ENCODE measurements around the gene AMIGO3.

The AMIGO3 gene

DNA sequence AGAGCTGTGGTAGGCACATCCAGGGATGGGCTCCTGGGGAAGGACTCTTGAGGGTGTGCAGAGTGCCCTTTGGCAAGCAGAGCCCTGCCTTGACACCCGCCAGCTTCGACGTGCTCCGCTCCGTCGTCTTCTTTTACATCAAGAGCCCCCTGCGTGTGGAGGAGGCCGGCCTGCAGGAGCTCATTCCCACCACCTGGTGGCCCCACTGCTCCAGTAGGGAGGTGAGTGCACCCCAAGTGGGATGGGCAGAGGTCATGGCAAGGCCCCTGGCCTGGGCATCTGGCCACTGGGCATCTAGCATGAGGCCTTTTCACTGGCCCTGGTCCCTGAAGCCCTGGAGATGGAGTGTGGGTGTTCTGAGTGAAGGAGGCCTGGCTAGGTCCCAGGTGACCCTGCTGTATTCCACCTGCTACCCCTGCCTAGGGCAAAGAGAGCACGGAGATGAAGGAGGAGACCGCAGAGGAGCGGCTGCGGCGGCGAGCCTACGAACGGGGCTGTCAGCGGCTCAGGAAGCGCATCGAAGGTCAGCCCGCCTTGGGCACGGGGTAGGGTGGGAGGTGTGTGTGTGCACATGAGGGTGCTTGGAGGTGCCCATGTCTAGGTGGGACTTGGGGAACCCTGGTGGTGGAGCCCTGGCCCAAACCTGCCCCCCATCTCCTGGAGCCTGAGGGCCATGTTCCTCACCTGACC lies 18.0 kb downstream of the AMIGO3 start:
- Histone ChIP-seq H3K9ac (ENCODE audit: low read length) (no peak overlapping the region), H3K9me2 (replicated peaks; ENCODE audit: insufficient read depth, low read length) (no peaks in the 10 kb centered on the region), H3K4me3 (ENCODE audit: insufficient read depth, low read length, poor library complexity, severe bottlenecking) (no peak overlapping the region), H3K36me3 (ENCODE audit: low read length) (no peaks in the 10 kb centered on the region), H4K20me1 (ENCODE audit: low read depth, low read length) (no peaks in the 10 kb centered on the region), H3F3A (ENCODE audit: insufficient read depth) (no peaks in the 10 kb centered on the region), H3K27me3 (ENCODE audit: low read length) (no peaks in the 10 kb centered on the region), H3K4me2 (ENCODE audit: low read depth, low read length, poor library complexity, severe bottlenecking) (no peak overlapping the region), H3K9me3 (ENCODE audit: insufficient read depth, low read length) (no peaks in the 10 kb centered on the region), H3K79me2 (ENCODE audit: insufficient read depth, low read length) (no peaks in the 10 kb centered on the region), H3K27ac (ENCODE audit: low read depth, low read length) (no peak overlapping the region), H2AFZ (ENCODE audit: low read depth, low read length, severe bottlenecking) (no peak overlapping the region)
- TF ChIP-seq CTCF (IDR thresholded peaks at IDR 0.05; ENCODE audit: insufficient read depth, low read length, poor library complexity, severe bottlenecking) (peak; percentile 12), EZH2phosphoT487 (conservative IDR thresholded peaks at IDR 0.05; ENCODE audit: low read length) (no peak)

- no peaks in the 10 kb centered on the region for H4K20me1 ChIP-seq (ENCODE audit: low read depth, low read length)
- no peaks in the 10 kb centered on the region for H3K36me3 ChIP-seq (ENCODE audit: low read length)
- no peaks in the 10 kb centered on the region for H3K79me2 ChIP-seq (ENCODE audit: insufficient read depth, low read length)
- H3K27ac ChIP-seq (ENCODE audit: low read depth, low read length): no peak overlapping the region
- no peaks in the 10 kb centered on the region for H3K9me2 ChIP-seq (replicated peaks; ENCODE audit: insufficient read depth, low read length)
- no peak overlapping the region for H3K4me3 ChIP-seq (ENCODE audit: insufficient read depth, low read length, poor library complexity, severe bottlenecking)
- H3K9me3 ChIP-seq (ENCODE audit: insufficient read depth, low read length): no peaks in the 10 kb centered on the region
- no peak overlapping the region for H3K9ac ChIP-seq (ENCODE audit: low read length)
- no peak for TF ChIP-seq CTCF (IDR thresholded peaks at IDR 0.05; ENCODE audit: insufficient read depth, low read length, poor library complexity, severe bottlenecking)
- no peak for TF ChIP-seq EZH2phosphoT487 (conservative IDR thresholded peaks at IDR 0.05; ENCODE audit: low read length)
- no peak overlapping the region for H3K4me2 ChIP-seq (ENCODE audit: low read depth, low read length, poor library complexity, severe bottlenecking)
- no peaks in the 10 kb centered on the region for H3K27me3 ChIP-seq (ENCODE audit: low read length)
- no peak overlapping the region for H2AFZ ChIP-seq (ENCODE audit: low read depth, low read length, severe bottlenecking)
- no peaks in the 10 kb centered on the region for H3F3A ChIP-seq (ENCODE audit: insufficient read depth)
Measured at GRCh38 chr3:49700453-49701128, 18.9 kb downstream of the AMIGO3 start.

DNA sequence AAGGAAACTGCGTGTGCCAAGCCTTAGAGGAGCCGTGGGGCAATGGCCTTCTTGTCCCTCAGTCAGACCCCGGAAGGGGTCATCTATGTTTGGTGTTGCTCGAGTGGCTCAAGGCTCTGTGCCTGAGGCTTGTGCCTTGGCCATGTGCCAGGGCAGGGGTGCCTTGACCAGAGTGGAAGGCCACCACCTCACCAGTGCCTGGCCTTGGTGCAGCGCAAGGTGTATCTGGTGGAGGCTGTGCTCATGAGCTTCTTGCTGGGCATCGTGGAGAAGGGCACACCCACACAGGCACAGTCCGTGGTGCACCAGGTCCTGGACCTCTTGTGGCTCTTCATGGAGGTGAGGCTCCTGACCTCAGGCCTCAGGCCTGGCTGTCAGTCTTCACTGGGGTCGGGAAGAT lies 19.5 kb downstream of the AMIGO3 start:
- Histone ChIP-seq H4K20me1 (ENCODE audit: low read depth, low read length) (no peaks in the 10 kb centered on the region), H3F3A (ENCODE audit: insufficient read depth) (no peaks in the 10 kb centered on the region), H3K9ac (ENCODE audit: low read length) (no peak overlapping the region), H3K27me3 (ENCODE audit: low read length) (no peaks in the 10 kb centered on the region), H3K4me3 (ENCODE audit: insufficient read depth, low read length, poor library complexity, severe bottlenecking) (no peak overlapping the region), H3K9me2 (replicated peaks; ENCODE audit: insufficient read depth, low read length) (no peaks in the 10 kb centered on the region), H3K79me2 (ENCODE audit: insufficient read depth, low read length) (no peaks in the 10 kb centered on the region; the same call in 1 of the 2 replicates), H3K4me2 (ENCODE audit: low read depth, low read length, poor library complexity, severe bottlenecking) (no peak overlapping the region), H3K9me3 (ENCODE audit: insufficient read depth, low read length) (no peaks in the 10 kb centered on the region), H2AFZ (ENCODE audit: low read depth, low read length, severe bottlenecking) (no peak overlapping the region), H3K27ac (ENCODE audit: low read depth, low read length) (no peak overlapping the region), H3K36me3 (ENCODE audit: low read length) (no peaks in the 10 kb centered on the region)
- TF ChIP-seq CTCF (IDR thresholded peaks at IDR 0.05; ENCODE audit: insufficient read depth, low read length, poor library complexity, severe bottlenecking) (no peak), EZH2phosphoT487 (conservative IDR thresholded peaks at IDR 0.05; ENCODE audit: low read length) (no peak)

Measured in SU-DHL-6 (cell line).